WTC11 (cell line): ENCODE measurements around the gene SYT17. TPM values are rescaled to one million over a fixed set of nuclear protein-coding genes. Genes with fewer than 3 reads are reported as not detected.

Experiments
- ATAC-seq: fragments of 200-7000 bp; cut with Tn5 transposase; 2 replicates; pipeline ENCODE4 v1.10.0; 2021; ENCODE audit warnings: mild to moderate bottlenecking, moderate library complexity
- CTCF ChIA-PET: fragments of 300-600 bp; sonication (Branson Sonifier 250); formaldehyde crosslinking; loops from one replicate; lab custom pipeline; 2021; ENCODE audit warnings: antibody characterized with exemption; lab: Charles Lee
- POLR2A ChIA-PET: fragments of 350-600 bp; sonication (Branson Sonifier 250); formaldehyde crosslinking; loops from one replicate; lab custom pipeline; 2021; ENCODE audit warnings: antibody characterized with exemption; lab: Charles Lee
- DNase-seq: peaks from one replicate; pipeline ENCODE4 v3.0.0; 2021; ENCODE audit warnings: low spot score
- H3K27ac Mint-ChIP-seq: 2 replicates; pipeline ENCODE4 v1.8.0; 2021; ENCODE audit warnings: mixed read lengths
- H3K27me3 Mint-ChIP-seq: 2 replicates; pipeline ENCODE4 v1.8.0; 2021; ENCODE audit warnings: low read depth, mild to moderate bottlenecking, moderate library complexity, mixed read lengths
- H3K36me3 Mint-ChIP-seq: 2 replicates; pipeline ENCODE4 v1.8.0; 2021; ENCODE audit warnings: mixed read lengths
- H3K4me1 Mint-ChIP-seq: 2 replicates; pipeline ENCODE4 v1.8.0; 2022; ENCODE audit warnings: mixed read lengths
- H3K4me3 Mint-ChIP-seq: 2 replicates; pipeline ENCODE4 v1.8.0; 2021; ENCODE audit warnings: mild to moderate bottlenecking, moderate library complexity, mixed read lengths
- H3K9me3 Mint-ChIP-seq: 2 replicates; pipeline ENCODE4 v1.8.0; 2021; ENCODE audit warnings: mixed read lengths
- CBFB ChIP-seq: sonication (generic); formaldehyde crosslinking; IDR thresholded peaks from 2 replicates; pipeline ENCODE4 v1.8.1; 2022; ENCODE audit warnings: mild to moderate bottlenecking, low read depth, missing genetic modification reagents
- ERG ChIP-seq: fragments of 250-450 bp; sonication (Bioruptor Pico); IDR thresholded peaks from 2 replicates; pipeline ENCODE4 v1.8.0; 2021; ENCODE audit warnings: mild to moderate bottlenecking
- FOXJ3 ChIP-seq: sonication (generic); formaldehyde crosslinking; IDR thresholded peaks from 2 replicates; pipeline ENCODE4 v1.9.0; 2021; ENCODE audit warnings: missing genetic modification reagents, mild to moderate bottlenecking, borderline replicate concordance
- FOXK1 ChIP-seq: sonication (generic); formaldehyde crosslinking; IDR thresholded peaks from 2 replicates; pipeline ENCODE4 v1.8.0; 2022; ENCODE audit warnings: mild to moderate bottlenecking, moderate library complexity, missing genetic modification reagents
- MXD4 ChIP-seq: fragments of 250-450 bp; sonication (Bioruptor Pico); IDR thresholded peaks from 2 replicates; pipeline ENCODE4 v1.8.0; 2021; ENCODE audit warnings: mild to moderate bottlenecking, moderate library complexity, borderline replicate concordance
- PREB ChIP-seq: sonication (generic); formaldehyde crosslinking; IDR thresholded peaks from 2 replicates; pipeline ENCODE4 v1.8.1; 2022; ENCODE audit warnings: mild to moderate bottlenecking, missing genetic modification reagents, moderate library complexity, borderline replicate concordance
- TP53 ChIP-seq: sonication (generic); formaldehyde crosslinking; IDR thresholded peaks from 2 replicates; pipeline ENCODE4 v1.8.1; 2023; ENCODE audit warnings: mild to moderate bottlenecking, missing genetic modification reagents
- ZNF219 ChIP-seq: sonication (generic); formaldehyde crosslinking; IDR thresholded peaks from 2 replicates; pipeline ENCODE4 v1.8.0; 2023; ENCODE audit warnings: missing genetic modification reagents, mild to moderate bottlenecking, borderline replicate concordance
- ZNF317 ChIP-seq: sonication (generic); formaldehyde crosslinking; IDR thresholded peaks from 2 replicates; pipeline ENCODE4 v1.8.1; 2023; ENCODE audit warnings: low read depth, mild to moderate bottlenecking, moderate library complexity, missing genetic modification reagents, borderline replicate concordance
- ZNF423 ChIP-seq: fragments of 250-450 bp; sonication (Bioruptor Pico); IDR thresholded peaks from 2 replicates; pipeline ENCODE4 v2.1.2; 2022; ENCODE audit warnings: mild to moderate bottlenecking, moderate library complexity
- ZNF671 ChIP-seq: fragments of 250-450 bp; sonication (Bioruptor Pico); IDR thresholded peaks from 2 replicates; pipeline ENCODE4 v1.8.0; 2021; ENCODE audit warnings: mild to moderate bottlenecking
- total RNA-seq: library from RNA; stranded (reverse); gene quantifications from 3 replicates; pipeline ENCODE4 v1.2.3, GENCODE V29; 2021
- TF ChIP-seq, protein P1 (sequence below): fragments of 250-450 bp; sonication (Bioruptor Pico); IDR thresholded peaks from 2 replicates; pipeline ENCODE4 v1.9.0; 2021; ENCODE audit warnings: mild to moderate bottlenecking, borderline replicate concordance
- TF ChIP-seq, protein P2 (sequence below): sonication (generic); formaldehyde crosslinking; IDR thresholded peaks from 2 replicates; pipeline ENCODE4 v1.8.0; 2022; ENCODE audit warnings: mild to moderate bottlenecking, missing genetic modification reagents
- TF ChIP-seq, protein P3 (sequence below): sonication (generic); formaldehyde crosslinking; IDR thresholded peaks from 2 replicates; pipeline ENCODE4 v1.8.0; 2023; ENCODE audit warnings: missing genetic modification reagents, mild to moderate bottlenecking, borderline replicate concordance

The SYT17 gene
- total RNA-seq, 1 experiment from 2014 or later: 5.5 TPM

- CTCF ChIA-PET: no interaction called here
- TF ChIP-seq ZNF317 (CRISPR knock-in tag) (no peak), FOXK1 (CRISPR knock-in tag) (no peak), ERG (CRISPR knock-in tag) (no peak), ZNF423 (CRISPR knock-in tag) (no peak), FOXJ3 (CRISPR knock-in tag) (no peak), TP53 (CRISPR knock-in tag) (no peak), ZNF671 (no peak), MXD4 (CRISPR knock-in tag) (no peak)
- TF ChIP-seq, protein P1, sequence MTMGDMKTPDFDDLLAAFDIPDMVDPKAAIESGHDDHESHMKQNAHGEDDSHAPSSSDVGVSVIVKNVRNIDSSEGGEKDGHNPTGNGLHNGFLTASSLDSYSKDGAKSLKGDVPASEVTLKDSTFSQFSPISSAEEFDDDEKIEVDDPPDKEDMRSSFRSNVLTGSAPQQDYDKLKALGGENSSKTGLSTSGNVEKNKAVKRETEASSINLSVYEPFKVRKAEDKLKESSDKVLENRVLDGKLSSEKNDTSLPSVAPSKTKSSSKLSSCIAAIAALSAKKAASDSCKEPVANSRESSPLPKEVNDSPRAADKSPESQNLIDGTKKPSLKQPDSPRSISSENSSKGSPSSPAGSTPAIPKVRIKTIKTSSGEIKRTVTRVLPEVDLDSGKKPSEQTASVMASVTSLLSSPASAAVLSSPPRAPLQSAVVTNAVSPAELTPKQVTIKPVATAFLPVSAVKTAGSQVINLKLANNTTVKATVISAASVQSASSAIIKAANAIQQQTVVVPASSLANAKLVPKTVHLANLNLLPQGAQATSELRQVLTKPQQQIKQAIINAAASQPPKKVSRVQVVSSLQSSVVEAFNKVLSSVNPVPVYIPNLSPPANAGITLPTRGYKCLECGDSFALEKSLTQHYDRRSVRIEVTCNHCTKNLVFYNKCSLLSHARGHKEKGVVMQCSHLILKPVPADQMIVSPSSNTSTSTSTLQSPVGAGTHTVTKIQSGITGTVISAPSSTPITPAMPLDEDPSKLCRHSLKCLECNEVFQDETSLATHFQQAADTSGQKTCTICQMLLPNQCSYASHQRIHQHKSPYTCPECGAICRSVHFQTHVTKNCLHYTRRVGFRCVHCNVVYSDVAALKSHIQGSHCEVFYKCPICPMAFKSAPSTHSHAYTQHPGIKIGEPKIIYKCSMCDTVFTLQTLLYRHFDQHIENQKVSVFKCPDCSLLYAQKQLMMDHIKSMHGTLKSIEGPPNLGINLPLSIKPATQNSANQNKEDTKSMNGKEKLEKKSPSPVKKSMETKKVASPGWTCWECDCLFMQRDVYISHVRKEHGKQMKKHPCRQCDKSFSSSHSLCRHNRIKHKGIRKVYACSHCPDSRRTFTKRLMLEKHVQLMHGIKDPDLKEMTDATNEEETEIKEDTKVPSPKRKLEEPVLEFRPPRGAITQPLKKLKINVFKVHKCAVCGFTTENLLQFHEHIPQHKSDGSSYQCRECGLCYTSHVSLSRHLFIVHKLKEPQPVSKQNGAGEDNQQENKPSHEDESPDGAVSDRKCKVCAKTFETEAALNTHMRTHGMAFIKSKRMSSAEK (CRISPR knock-in tag): no peak
- TF ChIP-seq, protein P2, sequence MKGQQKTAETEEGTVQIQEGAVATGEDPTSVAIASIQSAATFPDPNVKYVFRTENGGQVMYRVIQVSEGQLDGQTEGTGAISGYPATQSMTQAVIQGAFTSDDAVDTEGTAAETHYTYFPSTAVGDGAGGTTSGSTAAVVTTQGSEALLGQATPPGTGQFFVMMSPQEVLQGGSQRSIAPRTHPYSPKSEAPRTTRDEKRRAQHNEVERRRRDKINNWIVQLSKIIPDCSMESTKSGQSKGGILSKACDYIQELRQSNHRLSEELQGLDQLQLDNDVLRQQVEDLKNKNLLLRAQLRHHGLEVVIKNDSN: no peak
- 0 out of 2 replicates have a peak, but pooled peaks cover 3% of the 10 kb centered on the region for H3K27me3 Mint-ChIP-seq
- ATAC-seq (no peak), DNase-seq (no peak)
- H3K36me3 Mint-ChIP-seq: peaks cover 12% of the 10 kb centered on the region
- 0 out of 2 replicates have a peak, but pooled peaks cover 4% of the 10 kb centered on the region for H3K4me1 Mint-ChIP-seq
- no peak overlapping the region for H3K27ac Mint-ChIP-seq
- POLR2A ChIA-PET: no interaction called here
- H3K9me3 Mint-ChIP-seq: peaks cover 16% of the 10 kb centered on the region
- H3K4me3 Mint-ChIP-seq: no peak overlapping the region
Observed at GRCh38 chr16:19308392-19308791, 140.4 kb downstream of the SYT17 start.

- no peak for DNase-seq
- Mint-ChIP-seq H3K27ac (no peak overlapping the region), H3K36me3 (peaks cover 14% of the 10 kb centered on the region)
- CTCF ChIA-PET: interaction anchor here (0.9 kb wide), 1 partner anchor 22 kb away, joined by 6 read pairs; no protein-coding TSS in a partner anchor
- POLR2A ChIA-PET: no interaction called here
- TF ChIP-seq, protein P3, sequence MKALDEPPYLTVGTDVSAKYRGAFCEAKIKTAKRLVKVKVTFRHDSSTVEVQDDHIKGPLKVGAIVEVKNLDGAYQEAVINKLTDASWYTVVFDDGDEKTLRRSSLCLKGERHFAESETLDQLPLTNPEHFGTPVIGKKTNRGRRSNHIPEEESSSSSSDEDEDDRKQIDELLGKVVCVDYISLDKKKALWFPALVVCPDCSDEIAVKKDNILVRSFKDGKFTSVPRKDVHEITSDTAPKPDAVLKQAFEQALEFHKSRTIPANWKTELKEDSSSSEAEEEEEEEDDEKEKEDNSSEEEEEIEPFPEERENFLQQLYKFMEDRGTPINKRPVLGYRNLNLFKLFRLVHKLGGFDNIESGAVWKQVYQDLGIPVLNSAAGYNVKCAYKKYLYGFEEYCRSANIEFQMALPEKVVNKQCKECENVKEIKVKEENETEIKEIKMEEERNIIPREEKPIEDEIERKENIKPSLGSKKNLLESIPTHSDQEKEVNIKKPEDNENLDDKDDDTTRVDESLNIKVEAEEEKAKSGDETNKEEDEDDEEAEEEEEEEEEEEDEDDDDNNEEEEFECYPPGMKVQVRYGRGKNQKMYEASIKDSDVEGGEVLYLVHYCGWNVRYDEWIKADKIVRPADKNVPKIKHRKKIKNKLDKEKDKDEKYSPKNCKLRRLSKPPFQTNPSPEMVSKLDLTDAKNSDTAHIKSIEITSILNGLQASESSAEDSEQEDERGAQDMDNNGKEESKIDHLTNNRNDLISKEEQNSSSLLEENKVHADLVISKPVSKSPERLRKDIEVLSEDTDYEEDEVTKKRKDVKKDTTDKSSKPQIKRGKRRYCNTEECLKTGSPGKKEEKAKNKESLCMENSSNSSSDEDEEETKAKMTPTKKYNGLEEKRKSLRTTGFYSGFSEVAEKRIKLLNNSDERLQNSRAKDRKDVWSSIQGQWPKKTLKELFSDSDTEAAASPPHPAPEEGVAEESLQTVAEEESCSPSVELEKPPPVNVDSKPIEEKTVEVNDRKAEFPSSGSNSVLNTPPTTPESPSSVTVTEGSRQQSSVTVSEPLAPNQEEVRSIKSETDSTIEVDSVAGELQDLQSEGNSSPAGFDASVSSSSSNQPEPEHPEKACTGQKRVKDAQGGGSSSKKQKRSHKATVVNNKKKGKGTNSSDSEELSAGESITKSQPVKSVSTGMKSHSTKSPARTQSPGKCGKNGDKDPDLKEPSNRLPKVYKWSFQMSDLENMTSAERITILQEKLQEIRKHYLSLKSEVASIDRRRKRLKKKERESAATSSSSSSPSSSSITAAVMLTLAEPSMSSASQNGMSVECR (CRISPR knock-in tag): no peak
- no peak for TF ChIP-seq PREB (CRISPR knock-in tag)
- no peak for TF ChIP-seq ZNF423 (CRISPR knock-in tag)
- no peak for TF ChIP-seq CBFB
- TF ChIP-seq ZNF671: no peak
- TF ChIP-seq ZNF219: no peak
- TF ChIP-seq, all 79 proteins: peak for 0
- ATAC-seq: no peak
- peaks cover 19% of the 10 kb centered on the region for H3K9me3 Mint-ChIP-seq
- no peak overlapping the region for H3K4me3 Mint-ChIP-seq
- 0 out of 2 replicates have a peak, but pooled peaks cover 4% of the 10 kb centered on the region for H3K4me1 Mint-ChIP-seq
- 0 out of 2 replicates have a peak, but pooled peaks cover 3% of the 10 kb centered on the region for H3K27me3 Mint-ChIP-seq
Observed at GRCh38 chr16:19309178-19309577, 141.1 kb downstream of the SYT17 start.
